NCI-H2196 (cell line): ENCODE results near the gene FAM114A2.
"Not testable (repeated sequence)": the region's sequence is repeated elsewhere in the genome, so short reads cannot be mapped to it uniquely, and the experiment has no call there.

ENCODE experiments used
- DNase-seq: peaks from one replicate; lab custom pipeline; 2025; ENCODE audit not compliant: unreplicated experiment; lab: John Stamatoyannopoulos, UW

The FAM114A2 gene

GRCh38 chr5:154049636-154050035 is 10.9 kb upstream of the FAM114A2 start:
- no peak for DNase-seq

- no peak for DNase-seq
Observed at GRCh38 chr5:154047324-154047723, 8.6 kb upstream of the FAM114A2 start.

- no peak for DNase-seq
Observed at GRCh38 chr5:154046486-154046885, 7.8 kb upstream of the FAM114A2 start.

GRCh38 chr5:154044581-154044980 is 5.9 kb upstream of the FAM114A2 start:
- no peak for DNase-seq

GRCh38 chr5:154044099-154044498 is 5.4 kb upstream of the FAM114A2 start:
- DNase-seq, result no peak

GRCh38 chr5:154042766-154043165 is 4.1 kb upstream of the FAM114A2 start:
- no peak for DNase-seq

GRCh38 chr5:154039458-154039829 is 734 bp upstream of the FAM114A2 start:
- no peak for DNase-seq

GRCh38 chr5:154038261-154038706 is 426 bp downstream of the FAM114A2 start:
- no peak for DNase-seq

GRCh38 chr5:154034944-154035343 is 3.8 kb downstream of the FAM114A2 start:
- no peak for DNase-seq

- DNase-seq, result no peak
Observed at GRCh38 chr5:154031937-154032489, 6.7 kb downstream of the FAM114A2 start.

- DNase-seq, result no peak
Observed at GRCh38 chr5:154025951-154026350, 12.8 kb downstream of the FAM114A2 start.

- DNase-seq, result not testable (repeated sequence)
Observed at GRCh38 chr5:154018919-154019318, 19.8 kb downstream of the FAM114A2 start.

- no peak for DNase-seq
Observed at GRCh38 chr5:154015071-154015693, 23.5 kb downstream of the FAM114A2 start.

- no peak for DNase-seq
Observed at GRCh38 chr5:154010660-154011059, 28.1 kb downstream of the FAM114A2 start.

GRCh38 chr5:154005648-154006047 is 33.1 kb downstream of the FAM114A2 start:
- no peak for DNase-seq

- DNase-seq, result no peak
Observed at GRCh38 chr5:154002511-154003020, 36.1 kb downstream of the FAM114A2 start.

GRCh38 chr5:154002093-154002492 is 36.6 kb downstream of the FAM114A2 start:
- no peak for DNase-seq

GRCh38 chr5:154000703-154001102 is 38.0 kb downstream of the FAM114A2 start:
- no peak for DNase-seq

- DNase-seq, result no peak
Observed at GRCh38 chr5:153999995-154000394, 38.7 kb downstream of the FAM114A2 start.

GRCh38 chr5:153998768-153999167 is 39.9 kb downstream of the FAM114A2 start:
- no peak for DNase-seq

- DNase-seq, result no peak
Observed at GRCh38 chr5:153998010-153998409, 40.7 kb downstream of the FAM114A2 start.

GRCh38 chr5:153991168-153991567 is 47.5 kb downstream of the FAM114A2 start:
- no peak for DNase-seq

- DNase-seq, result no peak
Observed at GRCh38 chr5:153988510-153988909, 50.2 kb downstream of the FAM114A2 start.
